Hepatocyte (in vitro differentiated cells): ENCODE data around the gene MAS1L. TPM values are rescaled to one million over a fixed set of nuclear protein-coding genes. Genes with fewer than 3 reads are reported as not detected.

Experiments used
- DNase-seq: peaks from one replicate; pipeline ENCODE4 v3.0.0-alpha.2; 2016; ENCODE audit warnings: low spot score
- H2AFZ ChIP-seq: fragments of 200-600 bp; sonication (generic); 2 replicates; pipeline ENCODE4 v1.6.0; 2016; ENCODE audit warnings: antibody characterized with exemption, mild to moderate bottlenecking
- H3K27ac ChIP-seq: fragments of 200-600 bp; sonication (generic); 2 replicates; pipeline ENCODE4 v1.5.1; 2016; ENCODE audit warnings: mild to moderate bottlenecking
- H3K27me3 ChIP-seq: fragments of 200-600 bp; sonication (generic); 2 replicates; pipeline ENCODE4 v1.6.1; 2016
- H3K36me3 ChIP-seq: fragments of 200-600 bp; sonication (generic); replicated peaks from 2 replicates; pipeline ENCODE4 v1.5.1; 2016; ENCODE audit warnings: low read depth; ENCODE audit not compliant: insufficient read depth
- H3K4me1 ChIP-seq: fragments of 200-600 bp; sonication (generic); 2 replicates; pipeline ENCODE4 v1.5.1; 2016; ENCODE audit warnings: mild to moderate bottlenecking, moderate library complexity; ENCODE audit not compliant: insufficient read depth
- H3K4me2 ChIP-seq: fragments of 200-600 bp; sonication (generic); 2 replicates; pipeline ENCODE4 v1.6.0; 2016
- H3K4me3 ChIP-seq: fragments of 200-600 bp; sonication (generic); 2 replicates; pipeline ENCODE4 v1.5.1; 2016; ENCODE audit warnings: mild to moderate bottlenecking
- H3K79me2 ChIP-seq: fragments of 200-600 bp; sonication (generic); 2 replicates; pipeline ENCODE4 v1.6.0; 2017; ENCODE audit warnings: mild to moderate bottlenecking
- H3K9me2 ChIP-seq: fragments of 200-600 bp; sonication (generic); replicated peaks from 2 replicates; pipeline ENCODE4 v1.6.0; 2017; ENCODE audit warnings: mild to moderate bottlenecking; ENCODE audit not compliant: insufficient read depth
- H3K9me3 ChIP-seq: fragments of 200-600 bp; sonication (generic); 2 replicates; pipeline ENCODE4 v1.5.1; 2016; ENCODE audit warnings: low read depth, mild to moderate bottlenecking
- H4K20me1 ChIP-seq: fragments of 200-600 bp; sonication (generic); 2 replicates; pipeline ENCODE4 v1.6.0; 2016; ENCODE audit warnings: mild to moderate bottlenecking; ENCODE audit not compliant: insufficient read depth, poor library complexity, severe bottlenecking
- CTCF ChIP-seq: fragments of 200-600 bp; sonication (generic); IDR thresholded peaks from 2 replicates; pipeline ENCODE4 v1.5.1; 2016; ENCODE audit warnings: antibody characterized with exemption, mild to moderate bottlenecking; ENCODE audit not compliant: poor library complexity
- EZH2 ChIP-seq: fragments of 200-600 bp; sonication (generic); IDR thresholded peaks from 2 replicates; pipeline ENCODE4 v1.6.1; 2016; ENCODE audit warnings: antibody characterized with exemption, mild to moderate bottlenecking, borderline replicate concordance
- EZH2phosphoT487 ChIP-seq: fragments of 200-600 bp; sonication (generic); IDR thresholded peaks from one replicate; pipeline ENCODE4 v1.6.1; 2018; ENCODE audit warnings: antibody characterized with exemption, mild to moderate bottlenecking, low read depth, moderate library complexity; ENCODE audit not compliant: unreplicated experiment, severe bottlenecking
- WGBS: methylation state at CpG from one replicate; pipeline ENCODE4 v1.1.6; 2016; ENCODE audit warnings: low lambda C conversion rate; ENCODE audit errors: missing lambda C conversion rate; 5-methylcytosine and 5-hydroxymethylcytosine counted together
- polyA plus RNA-seq: library from polyadenylated mRNA; unstranded; fragments of >200 nt; fragmentation: Nextera tagmentation; extraction: Ambion mirVana; gene quantifications from 2 replicates; pipeline ENCODE4 v1.2.1, GENCODE V29; 2016
- total RNA-seq: library from RNA; depleted of rRNA; stranded (reverse); fragments of >200 nt; gene quantifications from 2 replicates; pipeline ENCODE4 v1.2.3, GENCODE V29; 2014

MAS1L gene
- total and polyA plus RNA-seq, 2 experiments from 2014 or later: not detected

GRCh38 chr6:29528300-29528931 lies 40.7 kb upstream of the MAS1L start:
- Histone ChIP-seq H3K4me3 (no peak overlapping the region), H3K79me2 (no peaks in the 10 kb centered on the region), H3K9me2 (no peaks in the 10 kb centered on the region), H4K20me1 (no peaks in the 10 kb centered on the region), H3K9me3 (no peaks in the 10 kb centered on the region), H2AFZ (no peak overlapping the region), H3K27ac (no peak overlapping the region), H3K27me3 (no peaks in the 10 kb centered on the region), H3K4me2 (no peak overlapping the region), H3K4me1 (no peaks in the 10 kb centered on the region), H3K36me3 (no peaks in the 10 kb centered on the region)
- DNase-seq: no peak
- WGBS: 84% methylated on average over 5 of the region's 5 CpGs
- TF ChIP-seq CTCF (no peak), EZH2 (no peak), EZH2phosphoT487 (no peak)

- Histone ChIP-seq H3K27me3 (no peaks in the 10 kb centered on the region), H3K27ac (no peak overlapping the region), H3K4me3 (no peak overlapping the region), H3K9me2 (no peaks in the 10 kb centered on the region), H3K36me3 (no peaks in the 10 kb centered on the region), H3K9me3 (no peaks in the 10 kb centered on the region), H2AFZ (no peak overlapping the region), H3K4me1 (no peaks in the 10 kb centered on the region), H3K4me2 (no peak overlapping the region), H3K79me2 (no peaks in the 10 kb centered on the region), H4K20me1 (no peaks in the 10 kb centered on the region)
- DNase-seq: no peak
- TF ChIP-seq EZH2phosphoT487 (no peak), CTCF (no peak), EZH2 (no peak)
- 79% methylated on average over 2 of the region's 2 CpGs for WGBS
Observed at GRCh38 chr6:29527564-29527963, 39.8 kb upstream of the MAS1L start.

- no peaks in the 10 kb centered on the region for H3K27me3 ChIP-seq
- H3K36me3 ChIP-seq: no peaks in the 10 kb centered on the region
- no peaks in the 10 kb centered on the region for H4K20me1 ChIP-seq
- no peak overlapping the region for H3K4me2 ChIP-seq
- TF ChIP-seq EZH2phosphoT487 (no peak), EZH2 (no peak), CTCF (no peak)
- H3K9me2 ChIP-seq: no peaks in the 10 kb centered on the region
- H3K79me2 ChIP-seq: no peaks in the 10 kb centered on the region
- no peaks in the 10 kb centered on the region for H3K9me3 ChIP-seq
- H3K4me1 ChIP-seq: no peaks in the 10 kb centered on the region
- no peak overlapping the region for H3K4me3 ChIP-seq
- H3K27ac ChIP-seq: no peak overlapping the region
- WGBS: 97% methylated on average over 1 of the region's 1 CpG
- H2AFZ ChIP-seq: no peak overlapping the region
- DNase-seq: no peak
Observed at GRCh38 chr6:29527126-29527525, 39.4 kb upstream of the MAS1L start.

- H3K4me2 ChIP-seq: no peak overlapping the region
- H3K27ac ChIP-seq: no peak overlapping the region
Observed at GRCh38 chr6:29525311-29525639, 37.5 kb upstream of the MAS1L start.

More at GRCh38 chr6:29525311-29525639, 37.5 kb upstream of the MAS1L start:
- Histone ChIP-seq H3K4me1 (no peaks in the 10 kb centered on the region), H3K9me3 (no peaks in the 10 kb centered on the region), H3K9me2 (no peaks in the 10 kb centered on the region), H3K36me3 (no peaks in the 10 kb centered on the region), H3K4me3 (no peak overlapping the region), H3K79me2 (no peaks in the 10 kb centered on the region), H3K27me3 (no peaks in the 10 kb centered on the region), H2AFZ (no peak overlapping the region), H4K20me1 (no peaks in the 10 kb centered on the region)
- WGBS: 0% methylated on average over 1 of the region's 1 CpG
- TF ChIP-seq EZH2 (no peak), EZH2phosphoT487 (no peak), CTCF (no peak)
- no peak for DNase-seq
